IPS DF 6.9 (cell line): ENCODE measurements around the gene RTP2.

Experiments used
- DNase-seq: peaks from one replicate; pipeline ENCODE4 v3.0.0-alpha.2; 2013; ENCODE audit warnings: low read depth, low spot score
- H3K27ac ChIP-seq: one replicate; pipeline ENCODE4 v1.5.1; 2013; ENCODE audit warnings: low read length, control low read depth
- H3K27me3 ChIP-seq: 2 replicates; pipeline ENCODE4 v1.6.1; 2013; ENCODE audit warnings: mild to moderate bottlenecking, low read length; ENCODE audit not compliant: control insufficient read depth, insufficient read depth
- H3K36me3 ChIP-seq: 2 replicates; pipeline ENCODE4 v1.6.1; 2013; ENCODE audit warnings: low read length; ENCODE audit not compliant: control insufficient read depth, insufficient read depth
- H3K4me1 ChIP-seq: 2 replicates; pipeline ENCODE4 v1.6.1; 2013; ENCODE audit warnings: low read length; ENCODE audit not compliant: control insufficient read depth, insufficient read depth
- H3K4me3 ChIP-seq: 2 replicates; pipeline ENCODE4 v1.5.1; 2013; ENCODE audit warnings: mild to moderate bottlenecking, low read length
- H3K9me3 ChIP-seq: 2 replicates; pipeline ENCODE4 v1.6.1; 2013; ENCODE audit warnings: low read length, inconsistent platforms; ENCODE audit not compliant: control insufficient read depth, insufficient read depth
- WGBS: extraction: QIAGEN DNeasy Blood & Tissue Kit; methylation state at CpG from one replicate; pipeline ENCODE4 v1.1.7; 2013; ENCODE audit warnings: mixed read lengths, missing lambda C conversion rate; ENCODE audit not compliant: insufficient read length, insufficient coverage; 5-methylcytosine and 5-hydroxymethylcytosine counted together

The RTP2 gene

GRCh38 chr3:187744169-187745151 is 42.1 kb upstream of the RTP2 start:
- peaks cover 1% of the 10 kb centered on the region; the same call in 1 of the 2 replicates for H3K4me1 ChIP-seq
- no peaks in the 10 kb centered on the region for H3K27me3 ChIP-seq
- no peaks in the 10 kb centered on the region for H3K36me3 ChIP-seq
- H3K9me3 ChIP-seq: no peaks in the 10 kb centered on the region
- no peak overlapping the region for H3K27ac ChIP-seq
- no peak for DNase-seq
- WGBS: no CpG with 5 or more reads among the region's 55 CpGs
- H3K4me3 ChIP-seq: peak overlapping the region; percentile 79; the same call in 1 of the 2 replicates

GRCh38 chr3:187743195-187744141 is 41.1 kb upstream of the RTP2 start:
- Histone ChIP-seq H3K27ac (no peak overlapping the region), H3K27me3 (no peaks in the 10 kb centered on the region), H3K4me3 (peak overlapping the region; percentile 79; the same call in 1 of the 2 replicates), H3K9me3 (no peaks in the 10 kb centered on the region), H3K4me1 (no peaks in the 10 kb centered on the region; the same call in 1 of the 2 replicates), H3K36me3 (no peaks in the 10 kb centered on the region)
- no CpG with 5 or more reads among the region's 45 CpGs for WGBS
- DNase-seq: no peak

- DNase-seq: no peak
- H3K36me3 ChIP-seq: no peaks in the 10 kb centered on the region
- H3K27me3 ChIP-seq: no peaks in the 10 kb centered on the region
- no peak overlapping the region for H3K4me3 ChIP-seq
- no peak overlapping the region for H3K27ac ChIP-seq
- no CpG with 5 or more reads among the region's 13 CpGs for WGBS
- no peaks in the 10 kb centered on the region for H3K9me3 ChIP-seq
- no peaks in the 10 kb centered on the region; the same call in 1 of the 2 replicates for H3K4me1 ChIP-seq
Observed at GRCh38 chr3:187742351-187743171, 40.2 kb upstream of the RTP2 start.

GRCh38 chr3:187741403-187742350 is 39.3 kb upstream of the RTP2 start:
- no peak for DNase-seq
- H3K4me3 ChIP-seq: peak overlapping the region; percentile 33; the same call in 1 of the 2 replicates
- H3K36me3 ChIP-seq: no peaks in the 10 kb centered on the region
- H3K9me3 ChIP-seq: no peaks in the 10 kb centered on the region
- no CpG with 5 or more reads among the region's 35 CpGs for WGBS
- no peak overlapping the region for H3K27ac ChIP-seq
- H3K4me1 ChIP-seq: no peaks in the 10 kb centered on the region; the same call in 1 of the 2 replicates
- no peaks in the 10 kb centered on the region for H3K27me3 ChIP-seq

- Histone ChIP-seq H3K9me3 (no peaks in the 10 kb centered on the region), H3K36me3 (no peaks in the 10 kb centered on the region), H3K4me1 (peaks cover 3% of the 10 kb centered on the region), H3K27ac (no peak overlapping the region), H3K27me3 (no peaks in the 10 kb centered on the region), H3K4me3 (peak overlapping the region; percentile 33; the same call in 1 of the 2 replicates)
- no peak for DNase-seq
- WGBS: no CpG with 5 or more reads among the region's 39 CpGs
Observed at GRCh38 chr3:187740421-187741399, 38.4 kb upstream of the RTP2 start.

GRCh38 chr3:187739561-187740332 is 37.4 kb upstream of the RTP2 start:
- Histone ChIP-seq H3K4me3 (peak overlapping the region; percentile 45; the same call in 1 of the 2 replicates), H3K9me3 (no peaks in the 10 kb centered on the region), H3K27me3 (no peaks in the 10 kb centered on the region), H3K27ac (no peak overlapping the region), H3K36me3 (no peaks in the 10 kb centered on the region), H3K4me1 (peaks cover 3% of the 10 kb centered on the region)
- no peak for DNase-seq
- no CpG with 5 or more reads among the region's 53 CpGs for WGBS

GRCh38 chr3:187739094-187739560 is 36.8 kb upstream of the RTP2 start:
- no peaks in the 10 kb centered on the region for H3K36me3 ChIP-seq
- no peaks in the 10 kb centered on the region for H3K9me3 ChIP-seq
- H3K4me1 ChIP-seq: peaks cover 3% of the 10 kb centered on the region
- no peak overlapping the region for H3K27ac ChIP-seq
- H3K27me3 ChIP-seq: no peaks in the 10 kb centered on the region
- DNase-seq: no peak
- no CpG with 5 or more reads among the region's 22 CpGs for WGBS
- H3K4me3 ChIP-seq: peak overlapping the region; percentile 45; the same call in 1 of the 2 replicates
